K562 (cell line): ENCODE data around the gene CDC37. TPM values are rescaled to one million over a fixed set of nuclear protein-coding genes. Genes with fewer than 3 reads are reported as not detected.
A peak's percentile ranks its signal among the peaks of the same experiment; 100 is the strongest.

Experiments used
- ARNT ChIP-seq, 2 experiments: fragments of 450-650 bp; IDR thresholded peaks; 2 replicates each; pipeline ENCODE4 v1.6.1; 2016; ENCODE audit warnings: mild to moderate bottlenecking in 1 of 2
- ATF7 ChIP-seq: fragments of 450-650 bp; IDR thresholded peaks from 2 replicates; pipeline ENCODE4 v1.7.1; 2014; ENCODE audit warnings: mild to moderate bottlenecking, moderate library complexity
- BRCA1 ChIP-seq, 2 experiments: fragments of 450-650 bp in 1 of 2; sonication (generic) in 1 of 2; formaldehyde crosslinking in 1 of 2; IDR thresholded peaks; 2 replicates each; pipeline versions ENCODE4 v1.5.0 to v1.6.1; 2017 to 2020; ENCODE audit warnings: mild to moderate bottlenecking in 1 of 2, missing genetic modification reagents in 1 of 2
- CBX1 ChIP-seq: sonication (generic); IDR thresholded peaks from 2 replicates; pipeline ENCODE4 v1.6.1; 2016; ENCODE audit warnings: antibody characterized with exemption, low read depth, mild to moderate bottlenecking
- CCAR2 ChIP-seq: fragments of 200-400 bp; formaldehyde crosslinking; IDR thresholded peaks from 2 replicates; pipeline ENCODE4 v1.6.1; 2017; ENCODE audit warnings: mild to moderate bottlenecking, low read depth, low read length
- FOXP1 ChIP-seq: sonication (generic); formaldehyde crosslinking; IDR thresholded peaks from 2 replicates; pipeline ENCODE4 v1.8.0; 2022; ENCODE audit warnings: mild to moderate bottlenecking, missing genetic modification reagents
- GABPB1 ChIP-seq: sonication (generic); formaldehyde crosslinking; IDR thresholded peaks from 2 replicates; pipeline ENCODE4 v1.8.0; 2022; ENCODE audit warnings: mild to moderate bottlenecking, missing genetic modification reagents
- GATA2 ChIP-seq: sonication (generic); formaldehyde crosslinking; IDR thresholded peaks from 2 replicates; pipeline ENCODE4 v1.4.0; 2020; ENCODE audit warnings: mild to moderate bottlenecking, missing genetic modification reagents
- HOXB6 ChIP-seq: fragments of 250-450 bp; sonication (Bioruptor Pico); IDR thresholded peaks from 2 replicates; pipeline ENCODE4 v1.5.1; 2022; ENCODE audit warnings: mild to moderate bottlenecking, borderline replicate concordance
- MTF1 ChIP-seq: fragments of 250-450 bp; sonication (Bioruptor Pico); IDR thresholded peaks from 2 replicates; pipeline ENCODE4 v1.9.0; 2021; ENCODE audit warnings: moderate library complexity, mild to moderate bottlenecking, inconsistent platforms, borderline replicate concordance
- NCOA6 ChIP-seq: fragments of 450-650 bp; IDR thresholded peaks from 2 replicates; pipeline ENCODE4 v1.6.1; 2017; ENCODE audit warnings: mild to moderate bottlenecking
- NCOR1 ChIP-seq: fragments of 450-650 bp; IDR thresholded peaks from 2 replicates; pipeline ENCODE4 v1.6.1; 2016; ENCODE audit warnings: mild to moderate bottlenecking, moderate library complexity
- NFATC3 ChIP-seq: fragments of 450-650 bp; IDR thresholded peaks from 2 replicates; pipeline ENCODE4 v1.6.1; 2017; ENCODE audit warnings: mild to moderate bottlenecking
- NFE2 ChIP-seq: IDR thresholded peaks from 2 replicates; pipeline ENCODE4 v1.6.1; 2014; ENCODE audit warnings: antibody characterized with exemption, low read depth
- NFE2L1 ChIP-seq: fragments of 450-650 bp; IDR thresholded peaks from 2 replicates; pipeline ENCODE4 v1.6.1; 2016; ENCODE audit warnings: missing genetic modification characterization, low read depth, mild to moderate bottlenecking, missing compliant biosample characterization, moderate library complexity, borderline replicate concordance
- PHB2 ChIP-seq: fragments of 450-650 bp; IDR thresholded peaks from 2 replicates; pipeline ENCODE4 v1.6.1; 2017; ENCODE audit warnings: low read depth
- PHF21A ChIP-seq: fragments of 450-650 bp; IDR thresholded peaks from 2 replicates; pipeline ENCODE4 v1.6.1; 2017; ENCODE audit warnings: low read depth, borderline replicate concordance
- RBM39 ChIP-seq: fragments of 200-400 bp; formaldehyde crosslinking; optimal IDR thresholded peaks from 2 replicates; pipeline ENCODE3; 2018; ENCODE audit warnings: low read depth, low read length
- SLC30A9 ChIP-seq: fragments of 250-450 bp; sonication (Bioruptor Pico); IDR thresholded peaks from 2 replicates; pipeline ENCODE4 v1.8.0; 2022; ENCODE audit warnings: mild to moderate bottlenecking, moderate library complexity
- SUPT5H ChIP-seq: fragments of 450-650 bp; IDR thresholded peaks from 2 replicates; pipeline ENCODE4 v1.6.1; 2016
- THRAP3 ChIP-seq: fragments of 450-650 bp; IDR thresholded peaks from 2 replicates; pipeline ENCODE4 v1.6.1; 2016; ENCODE audit warnings: mild to moderate bottlenecking, inconsistent platforms, borderline replicate concordance
- TOE1 ChIP-seq, 2 experiments: fragments of 450-650 bp in 1 of 2; sonication (generic) in 1 of 2; formaldehyde crosslinking in 1 of 2; IDR thresholded peaks; 2 replicates each; pipeline versions ENCODE4 v1.7.1 to v1.8.0; 2016 to 2022; ENCODE audit warnings: borderline replicate concordance in 2 of 2, mild to moderate bottlenecking in 2 of 2, antibody characterized with exemption in 1 of 2, inconsistent platforms in 1 of 2, low read depth in 1 of 2, missing genetic modification reagents in 1 of 2, moderate library complexity in 1 of 2
- ZC3H11A ChIP-seq: IDR thresholded peaks from 2 replicates; pipeline ENCODE4 v1.6.1; 2012; ENCODE audit warnings: low read depth, low read length, improper control_type of control experiment
- polyA plus RNA-seq, 8 experiments: library from polyadenylated mRNA; depleted of rRNA in 4 of 8; stranded (reverse) in 5 of 8; unstranded in 3 of 8; fragments of >200 nt; fragmentation: Nextera tagmentation in 2 of 8; fragmentation: Illumina TruSeq in 1 of 8; extraction: Ambion mirVana in 2 of 8; extraction: Trizol in 1 of 8; gene quantifications; 2 replicates each; pipeline versions ENCODE4 v1.2.1 to v1.2.3, GENCODE V29; 2011 to 2014; ENCODE audit warnings: inconsistent platforms in 1 of 8, missing spikeins in 1 of 8
- total RNA-seq, 7 experiments: library from RNA; depleted of rRNA in 6 of 7; stranded (reverse); fragments of >200 nt in 6 of 7; fragmentation: Illumina TruSeq in 2 of 7; extraction: Trizol in 2 of 7; gene quantifications; 2 replicates each; pipeline versions ENCODE4 v1.2.1 to v1.2.3, GENCODE V29; 2011 to 2021; ENCODE audit warnings: low replicate concordance in 1 of 7
- TF ChIP-seq, protein P1 (sequence below): fragments of 450-650 bp; formaldehyde crosslinking; IDR thresholded peaks from 2 replicates; pipeline ENCODE4 v1.4.0; 2022; ENCODE audit warnings: missing genetic modification characterization
- TF ChIP-seq, protein P2 (sequence below), 2 experiments: IDR thresholded peaks; 2 replicates each; pipeline ENCODE4 v1.6.1; 2011; ENCODE audit warnings: borderline replicate concordance in 1 of 2, control low read depth in 1 of 2, low read depth in 1 of 2, low read length in 1 of 2, mild to moderate bottlenecking in 1 of 2, mixed read lengths in 1 of 2, moderate library complexity in 1 of 2; ENCODE audit not compliant: insufficient read depth in 1 of 2, insufficient read length in 1 of 2, poor library complexity in 1 of 2, severe bottlenecking in 1 of 2; ENCODE audit errors: extremely low read depth in 1 of 2
- TF ChIP-seq, protein P3 (sequence below): fragments of 450-650 bp; IDR thresholded peaks from 2 replicates; pipeline ENCODE4 v1.6.1; 2016

Gene CDC37
- total and polyA plus RNA-seq, 9 of the 15 experiments (the other 6 are each of a cell fraction or from before 2014, with no cell fraction given): 6.6 to 538 (median 227) TPM

DNA sequence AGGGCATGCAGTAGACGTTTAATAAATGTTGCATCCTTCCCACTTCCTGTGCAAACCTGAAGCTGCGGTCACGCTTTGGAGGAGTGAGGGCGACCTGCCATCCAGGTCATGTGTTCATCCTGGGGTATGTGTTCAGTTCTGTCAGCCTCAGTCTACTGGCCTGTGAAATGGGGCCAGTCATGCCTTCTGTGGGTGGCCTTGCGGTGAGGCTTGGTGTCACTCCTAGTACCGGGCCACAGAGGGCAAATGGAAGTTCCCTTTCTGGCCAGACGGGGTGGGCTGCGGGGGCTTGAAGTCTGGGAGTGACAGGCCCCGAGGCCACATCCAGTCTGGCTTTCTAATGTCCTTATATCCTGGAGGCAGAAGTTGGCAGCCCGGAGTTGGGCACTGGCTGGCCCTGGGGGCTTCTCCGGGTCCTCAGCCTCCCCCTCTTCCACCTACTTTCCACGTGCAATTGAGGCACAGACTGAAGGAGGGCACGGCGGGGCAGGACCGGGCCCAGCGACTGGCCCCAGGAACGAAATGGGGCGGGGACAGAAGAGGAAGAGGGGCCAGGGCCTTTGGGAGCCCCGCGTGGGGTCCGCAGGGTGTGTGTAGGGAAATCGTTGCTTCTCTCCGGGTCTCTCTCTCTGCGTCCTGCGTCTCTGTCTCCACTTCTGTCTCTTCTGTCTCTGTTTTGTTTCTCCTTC lies 28.1 kb upstream of the CDC37 start (continued):
- TF ChIP-seq, protein P1, sequence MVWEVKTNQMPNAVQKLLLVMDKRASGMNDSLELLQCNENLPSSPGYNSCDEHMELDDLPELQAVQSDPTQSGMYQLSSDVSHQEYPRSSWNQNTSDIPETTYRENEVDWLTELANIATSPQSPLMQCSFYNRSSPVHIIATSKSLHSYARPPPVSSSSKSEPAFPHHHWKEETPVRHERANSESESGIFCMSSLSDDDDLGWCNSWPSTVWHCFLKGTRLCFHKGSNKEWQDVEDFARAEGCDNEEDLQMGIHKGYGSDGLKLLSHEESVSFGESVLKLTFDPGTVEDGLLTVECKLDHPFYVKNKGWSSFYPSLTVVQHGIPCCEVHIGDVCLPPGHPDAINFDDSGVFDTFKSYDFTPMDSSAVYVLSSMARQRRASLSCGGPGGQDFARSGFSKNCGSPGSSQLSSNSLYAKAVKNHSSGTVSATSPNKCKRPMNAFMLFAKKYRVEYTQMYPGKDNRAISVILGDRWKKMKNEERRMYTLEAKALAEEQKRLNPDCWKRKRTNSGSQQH (CRISPR knock-in tag): no peak
- 0 out of 2 replicates have a peak, but pooled peaks have one; percentile 48 for TF ChIP-seq CCAR2
- TF ChIP-seq MTF1: no peak
- no peak for TF ChIP-seq BRCA1 (IDR thresholded peaks at IDR 0.05)
- no peak for TF ChIP-seq BRCA1 (CRISPR knock-in tag; IDR thresholded peaks at IDR 0.05)
- TF ChIP-seq HOXB6: no peak
- peak; percentile 41 to 81; a peak in 1 of 4 replicates for TF ChIP-seq ARNT (IDR thresholded peaks at IDR 0.05)
- no peak for TF ChIP-seq PHF21A
- peak; percentile 70 for TF ChIP-seq TOE1 (IDR thresholded peaks at IDR 0.05; ENCODE audit: borderline replicate concordance)
- 0 out of 2 replicates have a peak, but pooled peaks have one; percentile 26 for TF ChIP-seq TOE1 (CRISPR knock-in tag; IDR thresholded peaks at IDR 0.05; ENCODE audit: borderline replicate concordance, low read depth)
- TF ChIP-seq SLC30A9 (CRISPR knock-in tag): no peak
- TF ChIP-seq RBM39: peak; percentile 76
- TF ChIP-seq ZC3H11A: no peak
- TF ChIP-seq SUPT5H: 0 out of 2 replicates have a peak, but pooled peaks have one; percentile 7
- TF ChIP-seq NFATC3: no peak
- TF ChIP-seq NCOA6: no peak
- TF ChIP-seq GABPB1 (CRISPR knock-in tag): 0 out of 2 replicates have a peak, but pooled peaks have one; percentile 45
- TF ChIP-seq NCOR1: peak; percentile 21; the same call in 1 of the 2 replicates
- 0 out of 2 replicates have a peak, but pooled peaks have one; percentile 47 for TF ChIP-seq THRAP3
- TF ChIP-seq NFE2: no peak
- peak; percentile 99 for TF ChIP-seq CBX1
- 0 out of 2 replicates have a peak, but pooled peaks have one; percentile 67 for TF ChIP-seq FOXP1 (CRISPR knock-in tag)
- TF ChIP-seq PHB2: 0 out of 2 replicates have a peak, but pooled peaks have one; percentile 8
- TF ChIP-seq, protein P2, sequence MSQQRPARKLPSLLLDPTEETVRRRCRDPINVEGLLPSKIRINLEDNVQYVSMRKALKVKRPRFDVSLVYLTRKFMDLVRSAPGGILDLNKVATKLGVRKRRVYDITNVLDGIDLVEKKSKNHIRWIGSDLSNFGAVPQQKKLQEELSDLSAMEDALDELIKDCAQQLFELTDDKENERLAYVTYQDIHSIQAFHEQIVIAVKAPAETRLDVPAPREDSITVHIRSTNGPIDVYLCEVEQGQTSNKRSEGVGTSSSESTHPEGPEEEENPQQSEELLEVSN (IDR thresholded peaks at IDR 0.05; ENCODE audit: borderline replicate concordance in 1 of 2, extremely low read depth in 1 of 2, insufficient read depth in 1 of 2, insufficient read length in 1 of 2, low read depth in 1 of 2, low read length in 1 of 2, poor library complexity in 1 of 2, severe bottlenecking in 1 of 2): peak; percentile 7 to 24
- TF ChIP-seq, protein P3, sequence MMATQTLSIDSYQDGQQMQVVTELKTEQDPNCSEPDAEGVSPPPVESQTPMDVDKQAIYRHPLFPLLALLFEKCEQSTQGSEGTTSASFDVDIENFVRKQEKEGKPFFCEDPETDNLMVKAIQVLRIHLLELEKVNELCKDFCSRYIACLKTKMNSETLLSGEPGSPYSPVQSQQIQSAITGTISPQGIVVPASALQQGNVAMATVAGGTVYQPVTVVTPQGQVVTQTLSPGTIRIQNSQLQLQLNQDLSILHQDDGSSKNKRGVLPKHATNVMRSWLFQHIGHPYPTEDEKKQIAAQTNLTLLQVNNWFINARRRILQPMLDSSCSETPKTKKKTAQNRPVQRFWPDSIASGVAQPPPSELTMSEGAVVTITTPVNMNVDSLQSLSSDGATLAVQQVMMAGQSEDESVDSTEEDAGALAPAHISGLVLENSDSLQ: peak; percentile 82
- TF ChIP-seq GATA2 (CRISPR knock-in tag): no peak; the same call in 1 of the 2 replicates
- no peak for TF ChIP-seq ATF7
- TF ChIP-seq NFE2L1 (tag): no peak
